HepG2 (cell line): ENCODE results near the gene CHMP5. TPM values are rescaled to one million over a fixed set of nuclear protein-coding genes. Genes with fewer than 3 reads are reported as not detected.

Source experiments
- CHD2 ChIP-seq: IDR thresholded peaks from 2 replicates; pipeline ENCODE4 v1.6.1; 2011; ENCODE audit warnings: low read depth, low read length, improper control_type of control experiment
- EED ChIP-seq: sonication (generic); formaldehyde crosslinking; IDR thresholded peaks from 2 replicates; pipeline ENCODE4 v1.5.0; 2020; ENCODE audit warnings: mild to moderate bottlenecking, missing genetic modification reagents
- ETV6 ChIP-seq: sonication (generic); formaldehyde crosslinking; conservative IDR thresholded peaks from 2 replicates; pipeline ENCODE4 v1.4.0; 2020; ENCODE audit warnings: missing genetic modification reagents
- MXD4 ChIP-seq: IDR thresholded peaks from 2 replicates; pipeline ENCODE4 v1.6.1; 2016; ENCODE audit warnings: mild to moderate bottlenecking, missing biosample characterization, missing genetic modification reagents
- NAIF1 ChIP-seq: sonication (generic); formaldehyde crosslinking; IDR thresholded peaks from 2 replicates; pipeline ENCODE4 v1.5.0; 2020; ENCODE audit warnings: mild to moderate bottlenecking, missing genetic modification reagents, borderline replicate concordance
- NFE2 ChIP-seq: sonication (generic); formaldehyde crosslinking; IDR thresholded peaks from 2 replicates; pipeline ENCODE4 v1.4.0; 2020; ENCODE audit warnings: missing genetic modification reagents
- PAX8 ChIP-seq: sonication (generic); formaldehyde crosslinking; IDR thresholded peaks from 2 replicates; pipeline ENCODE4 v1.8.0; 2022; ENCODE audit warnings: mild to moderate bottlenecking, missing genetic modification reagents, borderline replicate concordance
- POLR2A ChIP-seq, 2 experiments: IDR thresholded peaks; 2 replicates each; pipeline ENCODE4 v1.6.1; 2011; ENCODE audit warnings: low read depth in 2 of 2, low read length in 2 of 2, mild to moderate bottlenecking in 1 of 2, moderate library complexity in 1 of 2; ENCODE audit not compliant: insufficient read depth in 1 of 2
- PPARG ChIP-seq: conservative IDR thresholded peaks from 2 replicates; pipeline ENCODE4 v1.6.1; 2016; ENCODE audit warnings: missing biosample characterization, missing genetic modification reagents
- ZNF3 ChIP-seq: IDR thresholded peaks from 2 replicates; pipeline ENCODE4 v1.7.0; 2017; ENCODE audit warnings: inconsistent platforms
- polyA plus RNA-seq, 8 experiments: library from polyadenylated mRNA; depleted of rRNA in 3 of 8; stranded (reverse) in 7 of 8; unstranded in 1 of 8; fragments of >200 nt; fragmentation: Illumina TruSeq in 4 of 8; extraction: Trizol in 4 of 8; gene quantifications; 2 replicates each; pipeline versions ENCODE4 v1.2.1 to v1.2.3, GENCODE V29; 2011 to 2016; ENCODE audit warnings: low read depth in 4 of 8, missing spikeins in 1 of 8, mixed read lengths in 1 of 8; ENCODE audit not compliant: insufficient read depth in 1 of 8
- total RNA-seq, 5 experiments: library from RNA; depleted of rRNA; stranded (reverse); fragments of >200 nt; fragmentation: Illumina TruSeq; extraction: Trizol; gene quantifications; 2 replicates each; pipeline ENCODE4 v1.2.3, GENCODE V29; 2016; ENCODE audit warnings: low read depth in 1 of 5
- TF ChIP-seq, protein P1 (sequence below): sonication (generic); formaldehyde crosslinking; IDR thresholded peaks from 2 replicates; pipeline ENCODE4 v1.8.0; 2022; ENCODE audit warnings: missing genetic modification reagents, mild to moderate bottlenecking, borderline replicate concordance
- TF ChIP-seq, protein P2 (sequence below): sonication (generic); formaldehyde crosslinking; IDR thresholded peaks from 2 replicates; pipeline ENCODE4 v1.4.0; 2020; ENCODE audit warnings: mild to moderate bottlenecking, missing genetic modification reagents, borderline replicate concordance
- TF ChIP-seq, protein P3 (sequence below): sonication (generic); formaldehyde crosslinking; IDR thresholded peaks from 2 replicates; pipeline ENCODE4; 2020; ENCODE audit warnings: missing genetic modification reagents, mild to moderate bottlenecking, borderline replicate concordance
- TF ChIP-seq, protein P4 (sequence below): sonication (generic); formaldehyde crosslinking; IDR thresholded peaks from 2 replicates; pipeline ENCODE4 v1.8.0; 2022; ENCODE audit warnings: mild to moderate bottlenecking, missing genetic modification reagents; ENCODE audit not compliant: insufficient replicate concordance
- TF ChIP-seq, protein P5 (sequence below): sonication (generic); formaldehyde crosslinking; IDR thresholded peaks from 2 replicates; pipeline ENCODE4 v1.4.0; 2020; ENCODE audit warnings: missing genetic modification reagents, borderline replicate concordance
- TF ChIP-seq, protein P6 (sequence below): sonication (generic); formaldehyde crosslinking; IDR thresholded peaks from 2 replicates; pipeline ENCODE4 v1.8.0; 2022; ENCODE audit warnings: mild to moderate bottlenecking, missing genetic modification reagents

Gene CHMP5
- total and polyA plus RNA-seq, 2 of the 13 experiments (the other 11 are each of a cell fraction or from before 2014, with no cell fraction given), result 46.0 to 57.3 TPM

DNA sequence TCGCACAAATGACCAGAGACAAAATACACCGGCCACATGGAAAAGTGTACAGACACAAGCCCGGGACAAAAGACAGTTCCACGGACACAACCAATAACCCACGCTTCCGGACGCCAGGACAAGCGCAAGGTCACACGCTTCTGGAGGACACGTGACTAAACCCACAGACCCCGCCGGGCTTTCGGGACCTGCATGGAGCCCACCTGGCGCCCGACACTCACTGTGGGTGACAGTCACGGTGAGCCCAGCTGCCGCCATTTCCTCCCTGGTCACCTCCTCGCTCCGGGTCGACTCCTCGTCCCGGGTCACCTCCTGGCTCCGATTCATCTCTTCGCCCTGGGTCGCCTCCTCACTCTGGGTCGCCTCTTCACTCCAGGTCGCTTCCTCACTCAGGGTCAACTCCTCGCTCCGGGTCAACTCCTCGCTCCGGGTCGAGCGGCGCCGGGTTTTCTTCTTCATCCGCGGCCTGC is 811 bp upstream of the CHMP5 start (continued):
- TF ChIP-seq, protein P1, sequence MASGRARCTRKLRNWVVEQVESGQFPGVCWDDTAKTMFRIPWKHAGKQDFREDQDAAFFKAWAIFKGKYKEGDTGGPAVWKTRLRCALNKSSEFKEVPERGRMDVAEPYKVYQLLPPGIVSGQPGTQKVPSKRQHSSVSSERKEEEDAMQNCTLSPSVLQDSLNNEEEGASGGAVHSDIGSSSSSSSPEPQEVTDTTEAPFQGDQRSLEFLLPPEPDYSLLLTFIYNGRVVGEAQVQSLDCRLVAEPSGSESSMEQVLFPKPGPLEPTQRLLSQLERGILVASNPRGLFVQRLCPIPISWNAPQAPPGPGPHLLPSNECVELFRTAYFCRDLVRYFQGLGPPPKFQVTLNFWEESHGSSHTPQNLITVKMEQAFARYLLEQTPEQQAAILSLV (CRISPR knock-in tag), result peak; percentile 26; the same call in 1 of the 2 replicates
- TF ChIP-seq NFE2 (CRISPR knock-in tag) (no peak), ETV6 (no peak), PAX8 (CRISPR knock-in tag) (no peak), ZNF3 (no peak), CHD2 (no peak), POLR2A (IDR thresholded peaks at IDR 0.05; ENCODE audit: insufficient read depth in 1 of 2, low read depth in 2 of 2, low read length in 2 of 2) (peak in 1 of 2 experiments; percentile 3; a peak in 1 of 4 replicates), MXD4 (CRISPR knock-in tag) (no peak), PPARG (no peak), EED (CRISPR knock-in tag) (peak; percentile 72; the same call in 1 of the 2 replicates), NAIF1 (0 out of 2 replicates have a peak, but pooled peaks have one; percentile 56)
- TF ChIP-seq, protein P2, sequence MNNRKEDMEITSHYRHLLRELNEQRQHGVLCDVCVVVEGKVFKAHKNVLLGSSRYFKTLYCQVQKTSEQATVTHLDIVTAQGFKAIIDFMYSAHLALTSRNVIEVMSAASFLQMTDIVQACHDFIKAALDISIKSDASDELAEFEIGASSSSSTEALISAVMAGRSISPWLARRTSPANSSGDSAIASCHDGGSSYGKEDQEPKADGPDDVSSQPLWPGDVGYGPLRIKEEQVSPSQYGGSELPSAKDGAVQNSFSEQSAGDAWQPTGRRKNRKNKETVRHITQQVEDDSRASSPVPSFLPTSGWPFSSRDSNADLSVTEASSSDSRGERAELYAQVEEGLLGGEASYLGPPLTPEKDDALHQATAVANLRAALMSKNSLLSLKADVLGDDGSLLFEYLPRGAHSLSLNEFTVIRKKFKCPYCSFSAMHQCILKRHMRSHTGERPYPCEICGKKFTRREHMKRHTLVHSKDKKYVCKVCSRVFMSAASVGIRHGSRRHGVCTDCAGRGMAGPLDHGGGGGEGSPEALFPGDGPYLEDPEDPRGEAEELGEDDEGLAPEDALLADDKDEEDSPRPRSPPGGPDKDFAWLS (CRISPR knock-in tag), result no peak
- TF ChIP-seq, protein P3, sequence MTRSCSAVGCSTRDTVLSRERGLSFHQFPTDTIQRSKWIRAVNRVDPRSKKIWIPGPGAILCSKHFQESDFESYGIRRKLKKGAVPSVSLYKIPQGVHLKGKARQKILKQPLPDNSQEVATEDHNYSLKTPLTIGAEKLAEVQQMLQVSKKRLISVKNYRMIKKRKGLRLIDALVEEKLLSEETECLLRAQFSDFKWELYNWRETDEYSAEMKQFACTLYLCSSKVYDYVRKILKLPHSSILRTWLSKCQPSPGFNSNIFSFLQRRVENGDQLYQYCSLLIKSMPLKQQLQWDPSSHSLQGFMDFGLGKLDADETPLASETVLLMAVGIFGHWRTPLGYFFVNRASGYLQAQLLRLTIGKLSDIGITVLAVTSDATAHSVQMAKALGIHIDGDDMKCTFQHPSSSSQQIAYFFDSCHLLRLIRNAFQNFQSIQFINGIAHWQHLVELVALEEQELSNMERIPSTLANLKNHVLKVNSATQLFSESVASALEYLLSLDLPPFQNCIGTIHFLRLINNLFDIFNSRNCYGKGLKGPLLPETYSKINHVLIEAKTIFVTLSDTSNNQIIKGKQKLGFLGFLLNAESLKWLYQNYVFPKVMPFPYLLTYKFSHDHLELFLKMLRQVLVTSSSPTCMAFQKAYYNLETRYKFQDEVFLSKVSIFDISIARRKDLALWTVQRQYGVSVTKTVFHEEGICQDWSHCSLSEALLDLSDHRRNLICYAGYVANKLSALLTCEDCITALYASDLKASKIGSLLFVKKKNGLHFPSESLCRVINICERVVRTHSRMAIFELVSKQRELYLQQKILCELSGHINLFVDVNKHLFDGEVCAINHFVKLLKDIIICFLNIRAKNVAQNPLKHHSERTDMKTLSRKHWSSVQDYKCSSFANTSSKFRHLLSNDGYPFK, result no peak
- TF ChIP-seq, protein P4, sequence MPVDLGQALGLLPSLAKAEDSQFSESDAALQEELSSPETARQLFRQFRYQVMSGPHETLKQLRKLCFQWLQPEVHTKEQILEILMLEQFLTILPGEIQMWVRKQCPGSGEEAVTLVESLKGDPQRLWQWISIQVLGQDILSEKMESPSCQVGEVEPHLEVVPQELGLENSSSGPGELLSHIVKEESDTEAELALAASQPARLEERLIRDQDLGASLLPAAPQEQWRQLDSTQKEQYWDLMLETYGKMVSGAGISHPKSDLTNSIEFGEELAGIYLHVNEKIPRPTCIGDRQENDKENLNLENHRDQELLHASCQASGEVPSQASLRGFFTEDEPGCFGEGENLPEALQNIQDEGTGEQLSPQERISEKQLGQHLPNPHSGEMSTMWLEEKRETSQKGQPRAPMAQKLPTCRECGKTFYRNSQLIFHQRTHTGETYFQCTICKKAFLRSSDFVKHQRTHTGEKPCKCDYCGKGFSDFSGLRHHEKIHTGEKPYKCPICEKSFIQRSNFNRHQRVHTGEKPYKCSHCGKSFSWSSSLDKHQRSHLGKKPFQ (CRISPR knock-in tag), result peak; percentile 69
- TF ChIP-seq, protein P5, sequence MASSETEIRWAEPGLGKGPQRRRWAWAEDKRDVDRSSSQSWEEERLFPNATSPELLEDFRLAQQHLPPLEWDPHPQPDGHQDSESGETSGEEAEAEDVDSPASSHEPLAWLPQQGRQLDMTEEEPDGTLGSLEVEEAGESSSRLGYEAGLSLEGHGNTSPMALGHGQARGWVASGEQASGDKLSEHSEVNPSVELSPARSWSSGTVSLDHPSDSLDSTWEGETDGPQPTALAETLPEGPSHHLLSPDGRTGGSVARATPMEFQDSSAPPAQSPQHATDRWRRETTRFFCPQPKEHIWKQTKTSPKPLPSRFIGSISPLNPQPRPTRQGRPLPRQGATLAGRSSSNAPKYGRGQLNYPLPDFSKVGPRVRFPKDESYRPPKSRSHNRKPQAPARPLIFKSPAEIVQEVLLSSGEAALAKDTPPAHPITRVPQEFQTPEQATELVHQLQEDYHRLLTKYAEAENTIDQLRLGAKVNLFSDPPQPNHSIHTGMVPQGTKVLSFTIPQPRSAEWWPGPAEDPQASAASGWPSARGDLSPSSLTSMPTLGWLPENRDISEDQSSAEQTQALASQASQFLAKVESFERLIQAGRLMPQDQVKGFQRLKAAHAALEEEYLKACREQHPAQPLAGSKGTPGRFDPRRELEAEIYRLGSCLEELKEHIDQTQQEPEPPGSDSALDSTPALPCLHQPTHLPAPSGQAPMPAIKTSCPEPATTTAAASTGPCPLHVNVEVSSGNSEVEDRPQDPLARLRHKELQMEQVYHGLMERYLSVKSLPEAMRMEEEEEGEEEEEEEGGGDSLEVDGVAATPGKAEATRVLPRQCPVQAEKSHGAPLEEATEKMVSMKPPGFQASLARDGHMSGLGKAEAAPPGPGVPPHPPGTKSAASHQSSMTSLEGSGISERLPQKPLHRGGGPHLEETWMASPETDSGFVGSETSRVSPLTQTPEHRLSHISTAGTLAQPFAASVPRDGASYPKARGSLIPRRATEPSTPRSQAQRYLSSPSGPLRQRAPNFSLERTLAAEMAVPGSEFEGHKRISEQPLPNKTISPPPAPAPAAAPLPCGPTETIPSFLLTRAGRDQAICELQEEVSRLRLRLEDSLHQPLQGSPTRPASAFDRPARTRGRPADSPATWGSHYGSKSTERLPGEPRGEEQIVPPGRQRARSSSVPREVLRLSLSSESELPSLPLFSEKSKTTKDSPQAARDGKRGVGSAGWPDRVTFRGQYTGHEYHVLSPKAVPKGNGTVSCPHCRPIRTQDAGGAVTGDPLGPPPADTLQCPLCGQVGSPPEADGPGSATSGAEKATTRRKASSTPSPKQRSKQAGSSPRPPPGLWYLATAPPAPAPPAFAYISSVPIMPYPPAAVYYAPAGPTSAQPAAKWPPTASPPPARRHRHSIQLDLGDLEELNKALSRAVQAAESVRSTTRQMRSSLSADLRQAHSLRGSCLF, result no peak
- TF ChIP-seq, protein P6, sequence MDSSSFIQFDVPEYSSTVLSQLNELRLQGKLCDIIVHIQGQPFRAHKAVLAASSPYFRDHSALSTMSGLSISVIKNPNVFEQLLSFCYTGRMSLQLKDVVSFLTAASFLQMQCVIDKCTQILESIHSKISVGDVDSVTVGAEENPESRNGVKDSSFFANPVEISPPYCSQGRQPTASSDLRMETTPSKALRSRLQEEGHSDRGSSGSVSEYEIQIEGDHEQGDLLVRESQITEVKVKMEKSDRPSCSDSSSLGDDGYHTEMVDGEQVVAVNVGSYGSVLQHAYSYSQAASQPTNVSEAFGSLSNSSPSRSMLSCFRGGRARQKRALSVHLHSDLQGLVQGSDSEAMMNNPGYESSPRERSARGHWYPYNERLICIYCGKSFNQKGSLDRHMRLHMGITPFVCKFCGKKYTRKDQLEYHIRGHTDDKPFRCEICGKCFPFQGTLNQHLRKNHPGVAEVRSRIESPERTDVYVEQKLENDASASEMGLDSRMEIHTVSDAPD, result no peak
